ENCODE data around the gene ZFY. TPM values are rescaled to one million over a fixed set of nuclear protein-coding genes. Genes with fewer than 3 reads are reported as not detected.

The ZFY gene
- total and polyA plus RNA-seq, 2 of the 8 experiments (the other 6 are each of a cell fraction or from before 2014, with no cell fraction given) = 1.5 to 8.9 TPM

DNA sequence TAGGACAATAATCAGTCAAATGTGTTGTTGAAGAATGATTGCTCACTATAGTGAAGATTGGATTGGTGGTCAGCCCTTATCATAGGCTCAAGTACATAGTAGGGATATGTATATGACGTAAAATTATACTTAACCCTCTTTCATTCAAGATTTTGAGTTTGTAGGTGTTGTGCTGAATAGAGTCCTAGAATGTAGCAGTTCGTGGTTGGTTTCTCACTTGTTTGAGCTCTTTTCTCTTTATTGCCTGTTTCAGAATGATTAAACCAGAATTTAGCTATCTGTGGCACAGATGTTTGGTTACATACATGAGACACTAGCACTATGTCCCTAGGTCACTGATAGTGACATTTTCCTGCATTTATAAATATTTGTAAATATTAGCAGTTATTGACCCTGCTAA lies 15.5 kb downstream of the ZFY start:
- H3K79me2 ChIP-seq (ENCODE audit: control insufficient read depth in 1 of 2, insufficient read depth in 2 of 2, low read length in 2 of 2) = peaks cover 0 to 58% of the 10 kb centered on the region in 2 experiments; a peak in 2 of 4 replicates
- H2BK12ac ChIP-seq (ENCODE audit: low read depth, low read length) = no peak overlapping the region
- H3K18ac ChIP-seq (ENCODE audit: extremely low read depth, low read length) = no peak overlapping the region
- DNase-seq (ENCODE audit: low read depth in 1 of 2, low spot score in 2 of 2) (no peak), FAIRE-seq (no peak)
- ChIA-PET POLR2A (ENCODE audit: partially characterized antibody) (interaction anchor here (2.1 kb wide), 1 partner anchor 13 kb away, joined by 8 read pairs; no protein-coding TSS in a partner anchor), CTCF (ENCODE audit: partially characterized antibody) (interaction anchor here (0.6 kb wide), 1 partner anchor 57 kb away, joined by 3 read pairs; no protein-coding TSS in a partner anchor)
- no peak overlapping the region for H3K27ac ChIP-seq (ENCODE audit: low read depth, low read length)
- H3K9ac ChIP-seq (replicated peaks in 1 of 4; ENCODE audit: extremely low read depth in 1 of 4, low read depth in 3 of 4, low read length in 3 of 4) = no peak overlapping the region
- H4K8ac ChIP-seq (ENCODE audit: extremely low read depth, insufficient read depth, low read length) = no peak overlapping the region
- no peak overlapping the region for H2AK5ac ChIP-seq (ENCODE audit: low read depth, low read length)
- H4K5ac ChIP-seq (ENCODE audit: insufficient read length, low read depth, low read length) = no peak overlapping the region
- no peaks in the 10 kb centered on the region for H3K27me3 ChIP-seq (replicated peaks in 1 of 4; ENCODE audit: control insufficient read depth in 3 of 4, extremely low read depth in 1 of 4, insufficient read depth in 3 of 4, low read length in 3 of 4)
- no peak overlapping the region for H3K4me3 ChIP-seq (ENCODE audit: extremely low read depth in 1 of 4, insufficient read depth in 2 of 4, low read depth in 3 of 4, low read length in 4 of 4)
- H4K20me1 ChIP-seq (replicated peaks in 1 of 2; ENCODE audit: control insufficient read depth in 1 of 2, insufficient read depth in 2 of 2, low read length in 2 of 2) = no peaks in the 10 kb centered on the region
- no peak overlapping the region for H2BK15ac ChIP-seq (ENCODE audit: low read length)
- H4K91ac ChIP-seq (replicated peaks; ENCODE audit: insufficient read length, low read length) = no peak overlapping the region
- no peak overlapping the region for H2AFZ ChIP-seq (ENCODE audit: low read length)
- no peaks in the 10 kb centered on the region for H3K23me2 ChIP-seq (ENCODE audit: low read depth, low read length)
- H3K79me1 ChIP-seq (ENCODE audit: low read depth, low read length) = no peaks in the 10 kb centered on the region
- no peak overlapping the region for H3K23ac ChIP-seq (ENCODE audit: insufficient read length)
- H2BK5ac ChIP-seq (ENCODE audit: low read depth, low read length) = no peak overlapping the region
- H3K4me2 ChIP-seq (ENCODE audit: insufficient read depth in 1 of 2, low read depth in 2 of 2, low read length in 2 of 2) = no peak overlapping the region
- H2BK120ac ChIP-seq (replicated peaks; ENCODE audit: low read depth, low read length) = no peak overlapping the region
- 96% methylated on average over 2 of the region's 2 CpGs; no CpG with 5 or more reads in 1 of the 2 experiments for WGBS, 2 experiments (ENCODE audit: extremely low coverage in 1 of 2, insufficient coverage in 1 of 2, insufficient read length in 1 of 2, insufficient replicate concordance in 2 of 2, low coverage in 1 of 2, low lambda C conversion rate in 2 of 2, missing lambda C conversion rate in 1 of 2)
- peaks cover 0 to 2% (median 0%) of the 10 kb centered on the region in 4 experiments; a peak in 2 of 8 replicates for H3K36me3 ChIP-seq (ENCODE audit: control insufficient read depth in 2 of 4, insufficient read depth in 4 of 4, low read length in 3 of 4)
- no peak overlapping the region for H3K14ac ChIP-seq (ENCODE audit: insufficient read length)
- H2BK20ac ChIP-seq (ENCODE audit: low read length) = no peak overlapping the region
- H3K9me3 ChIP-seq (ENCODE audit: insufficient read depth in 2 of 2, low read depth in 1 of 2, low read length in 1 of 2) = no peaks in the 10 kb centered on the region
- no peak overlapping the region for H3K56ac ChIP-seq (replicated peaks; ENCODE audit: insufficient read length, low read depth, low read length)
- no peak overlapping the region for H3K4ac ChIP-seq (replicated peaks; ENCODE audit: insufficient read length, low read depth, low read length)
- H3K4me1 ChIP-seq (replicated peaks in 1 of 4; ENCODE audit: control insufficient read depth in 3 of 4, insufficient read depth in 4 of 4, low read length in 3 of 4) = peaks cover 0 to 4% (median 0%) of the 10 kb centered on the region in 4 experiments; a peak in 1 of 7 replicates
- TF ChIP-seq MAFK (IDR thresholded peaks at IDR 0.05; ENCODE audit: low read depth, low read length) = no peak
- no peak for TF ChIP-seq RFX5 (IDR thresholded peaks at IDR 0.05; ENCODE audit: borderline replicate concordance, low read depth, low read length)
- no peak for TF ChIP-seq NRF1 (IDR thresholded peaks at IDR 0.05; ENCODE audit: low read depth, low read length)
- no peak for TF ChIP-seq SP2 (IDR thresholded peaks at IDR 0.05; ENCODE audit: low read length)
- no peak for TF ChIP-seq HDAC6 (IDR thresholded peaks at IDR 0.05; ENCODE audit: low read depth, low read length)
- TF ChIP-seq RXRA (IDR thresholded peaks at IDR 0.05; ENCODE audit: insufficient read depth, low read depth, low read length) = no peak
- no peak for TF ChIP-seq RAD21 (IDR thresholded peaks at IDR 0.05 in 1 of 2, conservative IDR thresholded peaks at IDR 0.05 in 1 of 2; ENCODE audit: low read depth in 2 of 2, low read length in 2 of 2)
- no peak for TF ChIP-seq ZNF274 (IDR thresholded peaks at IDR 0.05; ENCODE audit: borderline replicate concordance, extremely low read depth, low read length)
- no peak for TF ChIP-seq BACH1 (IDR thresholded peaks at IDR 0.05; ENCODE audit: low read length)
- no peak for TF ChIP-seq TAF1 (IDR thresholded peaks at IDR 0.05; ENCODE audit: low read depth, low read length)
- no peak for TF ChIP-seq GABPA (IDR thresholded peaks at IDR 0.05; ENCODE audit: borderline replicate concordance, insufficient read depth, low read length)
- no peak for TF ChIP-seq JUND (IDR thresholded peaks at IDR 0.05; ENCODE audit: low read length)
- TF ChIP-seq EGR1 (IDR thresholded peaks at IDR 0.05; ENCODE audit: borderline replicate concordance, low read depth, low read length) = no peak
- no peak for TF ChIP-seq TBP (IDR thresholded peaks at IDR 0.05; ENCODE audit: low read depth, low read length)

Data from H1 (cell line).